HG03565 (cell line): Measurements from ENCODE around the gene PSMD9.
"Not testable (repeated sequence)": the region's sequence is repeated elsewhere in the genome, so short reads cannot be mapped to it uniquely, and the experiment has no call there.

Source experiments
- ATAC-seq: cut with Tn5 transposase; IDR thresholded peaks from one replicate; pipeline ENCODE4 v1.9.1; 2021; ENCODE audit warnings: mild to moderate bottlenecking, moderate library complexity; ENCODE audit not compliant: unreplicated experiment

The PSMD9 gene

DNA sequence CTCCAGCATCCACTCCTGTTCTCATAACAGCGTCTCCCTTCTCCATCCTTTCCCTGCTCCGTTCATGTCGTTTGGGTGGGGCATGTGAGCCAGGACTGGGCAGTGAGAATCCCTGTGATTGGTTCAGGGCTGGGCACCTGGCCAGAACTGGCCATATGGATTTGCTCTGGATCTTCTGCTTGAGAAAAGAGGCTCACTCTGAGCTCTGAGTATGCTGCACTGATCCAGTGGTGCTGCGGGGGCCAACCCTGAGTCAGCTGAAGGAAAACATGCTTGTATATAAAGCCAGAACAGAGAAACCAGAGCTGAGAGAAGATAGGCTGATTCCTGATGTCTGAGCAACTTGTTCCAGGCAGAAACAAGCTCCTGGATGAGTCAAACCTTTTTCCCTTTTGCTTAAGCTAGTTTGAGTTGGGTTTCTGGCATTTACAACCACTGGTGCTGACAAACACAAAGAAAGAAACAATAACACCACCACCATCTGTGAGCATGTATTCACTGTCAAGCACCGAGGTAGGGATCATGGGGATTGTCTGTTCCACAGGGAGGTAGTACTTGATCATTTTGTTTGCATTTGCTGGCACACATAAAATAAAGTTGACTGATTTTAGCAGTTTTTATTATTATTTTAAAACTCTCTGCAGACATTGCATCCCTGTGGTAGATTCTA, 15.9 kb upstream of the PSMD9 start:
- ATAC-seq = no peak

DNA sequence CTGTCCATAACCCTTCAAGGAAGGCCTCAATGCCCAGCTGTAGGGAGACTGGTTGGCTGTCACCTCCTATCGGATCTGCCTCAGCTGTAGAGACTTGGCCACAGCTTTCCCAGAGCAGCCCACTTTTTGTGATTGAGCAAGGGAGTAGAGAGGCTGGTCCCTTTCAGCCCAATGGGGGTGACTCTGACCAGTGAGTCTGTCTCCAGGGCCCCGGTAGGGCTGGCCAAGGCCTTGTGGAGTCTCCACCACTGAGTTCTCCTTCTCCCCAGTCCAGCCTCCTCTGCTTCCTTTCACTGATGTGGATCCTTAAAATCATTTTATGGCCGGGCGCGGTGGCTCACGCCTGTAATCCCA, 15.4 kb upstream of the PSMD9 start:
- ATAC-seq = no peak

DNA sequence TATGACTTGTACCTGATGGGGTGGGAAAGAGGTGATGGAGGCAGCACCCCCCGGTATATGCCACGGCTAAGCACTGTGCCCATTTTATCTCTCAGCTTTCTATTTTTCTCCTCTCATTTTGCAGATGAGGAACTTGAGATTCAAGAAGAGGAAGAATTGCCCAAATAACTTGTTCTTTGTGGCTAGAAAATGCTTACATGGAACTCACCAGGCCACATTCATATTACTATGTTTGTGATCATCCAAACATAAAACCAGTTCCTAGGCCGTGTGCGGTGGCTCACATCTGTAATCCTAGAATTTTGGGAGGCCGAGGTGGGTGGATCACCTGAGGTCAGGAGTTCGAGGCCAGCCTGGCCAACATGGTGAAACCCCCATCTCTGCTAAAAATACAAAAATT, 14.5 kb upstream of the PSMD9 start:
- no peak for ATAC-seq

DNA sequence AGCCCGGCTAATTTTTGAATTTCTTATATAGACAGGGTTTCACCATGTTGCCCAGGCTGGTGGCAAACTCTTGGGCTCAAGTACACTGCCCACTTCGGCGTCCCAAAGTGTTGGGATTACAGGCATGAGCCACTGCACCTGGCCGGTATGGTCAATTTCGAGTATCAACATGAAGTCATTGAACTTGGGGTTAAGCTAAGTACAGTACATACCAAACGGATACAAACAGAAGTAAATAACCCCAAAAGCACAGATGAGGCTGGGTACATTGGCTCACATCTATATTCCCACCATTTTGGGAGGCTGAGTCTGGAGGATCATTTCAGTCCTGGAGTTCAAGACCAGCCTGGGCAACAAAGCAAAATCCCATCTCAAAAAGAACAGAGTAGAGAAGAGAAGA, 13.0 kb upstream of the PSMD9 start:
- ATAC-seq = no peak

DNA sequence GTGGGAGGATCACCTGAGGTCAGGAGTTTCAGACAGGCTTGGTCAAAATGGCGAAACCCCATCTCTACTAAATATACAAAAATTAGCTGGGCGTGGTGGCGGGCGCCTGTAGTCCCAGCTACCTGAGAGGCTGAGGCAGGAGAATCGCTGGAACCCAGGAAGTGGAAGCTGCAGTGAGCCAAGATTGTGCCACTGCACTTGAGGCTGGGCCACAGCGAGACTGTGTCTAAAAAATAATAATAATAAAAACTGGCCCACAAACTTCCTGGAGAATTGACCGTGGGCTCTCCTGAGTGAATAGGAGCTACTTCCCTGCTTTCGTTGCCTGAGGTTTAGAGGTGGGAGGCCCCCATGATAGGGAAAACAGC, 12.5 kb upstream of the PSMD9 start:
- ATAC-seq = not testable (repeated sequence)

DNA sequence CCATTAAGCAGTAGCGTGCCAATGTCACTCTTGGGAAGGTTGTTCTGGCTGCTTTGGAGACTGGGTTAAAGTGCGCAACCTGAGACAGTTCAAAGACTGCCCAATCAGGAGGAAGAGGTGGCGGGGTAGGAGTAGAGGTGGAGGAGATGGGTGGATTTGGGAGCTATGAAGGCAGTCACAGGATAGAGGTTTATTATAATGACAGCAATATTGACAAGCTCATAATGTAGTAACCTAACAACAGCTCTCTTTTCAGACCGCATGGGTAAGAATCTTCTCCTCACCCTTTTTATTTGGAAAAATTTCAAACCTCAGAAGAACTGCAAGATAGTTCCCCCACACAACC, 5.3 kb upstream of the PSMD9 start:
- no peak for ATAC-seq

DNA sequence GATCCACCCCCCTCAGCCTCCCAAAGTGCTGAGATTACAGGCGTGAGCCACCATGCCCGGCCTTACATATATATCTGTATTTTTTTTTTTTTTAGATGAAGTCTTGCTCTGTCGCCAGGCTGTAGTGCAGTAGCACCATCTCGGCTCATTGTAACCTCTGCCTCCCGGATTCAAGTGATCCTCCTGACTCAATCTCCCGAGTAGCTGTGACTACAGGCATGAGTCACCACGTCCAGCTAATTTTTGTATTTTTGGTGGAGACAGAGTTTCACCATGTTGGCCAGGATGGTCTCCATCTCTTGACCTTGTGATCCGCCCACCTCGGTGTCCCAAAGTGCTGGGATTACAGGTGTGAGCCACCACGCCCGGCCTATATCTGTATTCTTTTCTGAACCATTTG, 3.5 kb upstream of the PSMD9 start:
- ATAC-seq = not testable (repeated sequence)

DNA sequence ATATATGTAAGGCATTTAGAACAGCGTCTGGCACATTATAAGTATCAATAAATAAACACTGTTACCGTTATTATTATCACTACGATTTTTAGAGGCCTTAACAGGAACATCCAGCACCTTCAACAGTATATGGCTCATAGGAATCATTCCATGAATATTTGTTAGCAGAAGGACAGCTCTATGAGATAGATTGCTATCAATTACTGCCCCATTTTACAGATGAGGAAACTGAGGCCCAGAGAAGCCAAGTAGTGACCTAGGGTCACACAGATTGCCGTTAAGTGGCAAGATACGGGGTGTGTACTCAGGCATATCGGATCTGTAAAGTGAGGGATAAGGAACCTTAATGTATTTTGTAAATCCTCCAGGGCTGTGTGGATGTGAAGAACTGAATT, 510 bp upstream of the PSMD9 start:
- no peak for ATAC-seq

DNA sequence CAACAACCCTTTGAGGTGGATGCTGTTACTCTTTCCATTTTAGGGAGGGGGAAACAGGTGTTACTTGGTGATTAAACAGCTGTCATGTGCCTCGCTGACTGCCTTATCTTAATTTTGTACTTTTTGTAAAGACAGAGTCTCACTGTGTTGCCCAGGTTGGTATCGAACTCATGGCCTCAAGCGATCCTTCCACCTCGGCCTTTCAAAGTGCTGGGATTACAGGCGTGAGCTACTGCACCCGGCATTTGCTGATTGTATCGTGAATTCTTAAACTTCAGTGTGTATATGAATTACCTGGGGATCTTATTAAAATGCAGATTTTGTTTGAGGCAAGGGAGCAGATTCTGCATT, 659 bp downstream of the PSMD9 start:
- no peak for ATAC-seq

DNA sequence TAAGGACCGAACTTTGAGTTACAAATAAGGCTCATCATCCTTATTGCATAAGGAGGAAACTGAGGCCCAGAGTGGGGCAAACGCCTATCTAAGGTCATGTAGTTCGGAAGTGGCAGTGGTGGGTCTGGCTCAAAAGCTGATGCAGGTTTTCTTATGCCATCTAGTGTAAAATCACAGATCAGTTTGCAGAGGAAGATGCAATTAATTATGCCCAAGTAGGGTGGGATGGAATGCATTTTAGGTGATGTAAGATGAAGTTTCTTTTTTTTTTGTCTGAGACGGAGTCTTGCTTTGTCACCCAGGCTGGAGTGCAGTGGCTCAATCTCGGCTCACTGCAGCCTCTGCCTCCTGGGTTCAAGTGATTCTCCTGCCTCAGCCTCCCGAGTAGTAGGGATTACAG, 1.1 kb downstream of the PSMD9 start:
- not testable (repeated sequence) for ATAC-seq

DNA sequence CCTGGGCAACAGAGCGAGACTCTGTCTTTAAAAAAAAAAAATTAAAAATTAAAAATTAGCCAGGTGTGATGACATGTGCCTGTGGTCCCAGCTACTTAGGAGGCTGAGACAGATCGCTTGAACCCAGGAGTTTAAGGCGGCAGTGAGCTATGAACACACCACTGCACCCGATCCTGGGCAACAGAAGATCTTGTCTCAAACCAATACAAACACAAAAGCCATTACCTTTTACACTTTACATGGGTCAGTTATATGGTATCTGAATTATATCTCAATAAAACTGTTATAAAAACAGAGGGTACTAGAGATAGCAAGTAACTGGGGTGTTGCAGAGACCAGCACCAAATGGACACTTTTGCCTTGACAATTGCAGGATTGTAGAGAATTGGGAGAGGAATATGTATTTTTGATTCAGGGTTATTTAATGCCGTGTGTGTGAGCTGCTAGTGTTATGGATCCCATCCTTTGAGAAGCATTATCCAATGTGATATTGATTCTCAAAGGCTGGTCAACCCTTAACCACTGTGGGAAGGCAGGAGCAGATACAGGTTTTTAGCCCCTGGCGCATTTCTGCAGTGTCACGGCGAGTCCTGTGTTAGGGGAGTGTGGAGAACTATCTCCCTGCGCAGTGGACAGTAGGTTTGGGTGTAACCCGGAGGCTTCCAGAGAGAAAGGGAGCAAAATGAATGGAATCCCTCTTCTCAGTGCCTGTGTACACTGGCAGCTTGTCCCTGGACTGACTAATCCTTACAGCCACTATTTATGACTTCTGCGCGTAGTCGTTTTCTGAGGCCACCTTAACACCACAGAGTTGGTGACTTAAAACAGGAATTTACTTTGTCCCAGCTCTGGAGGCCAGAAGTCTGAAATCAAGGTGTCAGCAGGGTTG, 4.3 kb downstream of the PSMD9 start:
- ATAC-seq = no peak

DNA sequence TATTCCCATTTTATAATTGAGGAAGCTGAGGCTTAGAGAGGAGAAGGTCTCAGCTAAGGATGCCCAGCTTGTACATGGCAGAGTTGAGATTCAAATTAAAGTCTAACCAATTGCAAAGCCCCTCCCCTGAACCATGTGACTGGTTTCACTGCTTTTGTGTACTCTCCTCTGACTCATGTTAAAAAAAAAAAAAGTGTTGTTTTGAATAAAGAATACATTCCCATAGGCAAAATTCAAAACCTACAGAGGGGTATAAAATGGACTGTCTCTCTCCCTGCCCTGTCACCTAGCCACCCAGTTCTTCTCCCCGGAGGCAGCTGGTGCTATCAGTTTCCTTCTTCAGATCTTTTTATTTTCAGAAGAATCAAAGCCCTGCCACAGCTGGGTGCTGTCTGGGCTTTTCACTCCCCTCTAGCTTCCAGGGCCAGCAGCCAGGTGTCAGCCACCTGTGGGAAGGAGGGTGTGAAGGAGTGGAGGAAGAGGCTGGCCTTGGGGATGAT, 5.4 kb downstream of the PSMD9 start:
- no peak for ATAC-seq

DNA sequence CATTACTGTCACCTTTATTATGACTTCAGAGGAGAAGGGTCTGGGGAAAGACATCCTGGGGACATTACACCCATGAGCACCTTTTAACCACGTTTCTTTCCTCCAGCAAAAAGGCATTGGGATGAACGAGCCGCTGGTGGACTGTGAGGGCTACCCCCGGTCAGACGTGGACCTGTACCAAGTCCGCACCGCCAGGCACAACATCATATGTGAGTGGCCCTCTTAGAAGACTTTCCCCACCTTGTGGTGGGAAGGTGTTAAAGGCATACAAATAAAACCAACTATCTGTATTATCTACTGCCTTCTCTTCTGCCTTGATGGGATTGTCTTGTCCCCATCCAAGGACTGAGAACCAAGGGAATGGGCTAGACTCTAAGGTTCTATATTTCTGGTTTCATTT, 6.0 kb downstream of the PSMD9 start:
- ATAC-seq = no peak

DNA sequence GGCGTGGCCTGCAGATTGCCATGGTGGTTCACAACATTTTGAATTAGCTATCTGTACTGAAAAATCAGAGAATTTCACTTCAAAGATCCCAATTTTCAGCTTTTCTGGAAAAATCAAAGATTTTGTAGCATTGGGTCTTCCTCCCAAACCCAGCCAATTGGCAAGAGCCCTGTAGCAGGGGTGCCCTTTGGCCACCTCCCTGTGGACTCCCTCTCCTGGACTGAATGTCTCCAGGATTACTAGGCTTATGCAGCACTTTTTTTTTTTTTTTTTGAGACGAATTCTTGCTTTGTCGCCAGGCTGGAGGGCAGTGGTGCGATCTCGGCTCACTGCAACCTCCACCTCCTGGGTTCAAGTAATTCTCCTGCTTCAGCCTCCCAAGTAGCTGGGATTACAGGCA, 9.7 kb downstream of the PSMD9 start:
- no peak for ATAC-seq

DNA sequence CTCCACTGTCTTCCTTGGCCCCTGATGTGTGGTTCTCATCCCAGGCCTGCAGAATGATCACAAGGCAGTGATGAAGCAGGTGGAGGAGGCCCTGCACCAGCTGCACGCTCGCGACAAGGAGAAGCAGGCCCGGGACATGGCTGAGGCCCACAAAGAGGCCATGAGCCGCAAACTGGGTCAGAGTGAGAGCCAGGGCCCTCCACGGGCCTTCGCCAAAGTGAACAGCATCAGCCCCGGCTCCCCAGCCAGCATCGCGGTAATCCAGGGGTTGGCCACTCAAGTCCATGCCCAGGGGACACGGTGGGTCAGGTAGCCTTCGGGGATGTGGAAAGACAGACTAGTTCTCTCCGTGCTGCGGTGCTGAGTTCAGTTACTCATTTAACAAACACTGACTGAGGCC, 11.0 kb downstream of the PSMD9 start:
- no peak for ATAC-seq

DNA sequence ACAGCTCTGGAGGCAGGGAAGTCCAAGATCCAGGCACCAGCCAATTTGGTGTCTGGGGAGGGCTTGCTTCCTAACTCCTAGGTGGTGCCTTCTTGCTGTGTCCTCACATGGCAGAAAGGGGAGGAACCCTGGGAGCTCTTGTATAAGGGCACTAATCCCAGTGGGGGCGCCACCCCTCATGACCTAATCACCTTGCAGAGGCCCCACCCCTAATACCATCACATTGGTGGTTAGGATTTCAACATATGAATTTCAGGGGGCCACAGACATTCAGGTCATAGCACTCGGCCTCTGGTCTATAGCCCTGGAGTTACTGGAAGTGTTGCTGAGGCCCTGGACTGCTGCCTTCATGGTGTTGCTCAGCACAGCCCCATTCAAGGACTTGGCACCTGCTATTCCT, 14.6 kb downstream of the PSMD9 start:
- ATAC-seq = no peak

DNA sequence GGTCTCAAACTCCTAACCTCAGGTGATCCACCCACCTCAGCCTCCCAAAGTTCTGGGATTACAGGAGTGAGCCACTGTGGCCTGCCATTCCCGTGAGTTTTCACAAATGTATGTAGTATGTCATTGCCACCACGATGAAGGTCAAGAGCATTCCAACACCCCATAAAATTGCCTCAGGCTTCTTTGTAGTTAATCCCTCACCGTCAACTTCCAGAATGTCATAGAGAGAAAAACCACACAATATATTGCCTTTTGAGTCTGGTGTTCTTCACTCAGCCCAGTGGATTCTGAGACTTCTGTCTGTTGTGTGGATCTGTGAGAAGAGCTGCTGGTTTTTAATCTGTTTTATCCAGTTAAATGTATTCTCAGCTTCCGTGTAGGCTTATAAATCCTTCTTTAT, 17.2 kb downstream of the PSMD9 start:
- ATAC-seq = no peak

DNA sequence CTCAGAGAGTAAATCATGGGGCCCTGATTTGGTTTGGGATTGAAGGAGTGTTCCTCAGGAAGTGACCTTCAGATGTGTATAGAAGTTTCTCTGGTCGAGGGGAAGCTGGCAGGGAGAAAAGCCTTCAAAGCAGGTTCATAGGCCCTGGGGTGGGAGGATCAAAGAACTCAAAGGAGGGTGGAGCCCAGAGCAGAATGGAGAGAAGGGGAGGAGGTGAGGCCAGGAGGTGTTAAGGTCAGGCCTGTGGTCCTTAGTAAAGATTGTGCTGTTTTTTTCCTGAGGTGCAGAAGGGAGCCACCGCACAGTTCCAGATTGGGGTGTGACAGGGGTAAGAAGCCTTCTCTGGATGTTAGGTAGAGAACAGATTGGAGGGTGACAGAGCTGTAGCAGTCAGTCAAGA, 20.1 kb downstream of the PSMD9 start:
- ATAC-seq = no peak

DNA sequence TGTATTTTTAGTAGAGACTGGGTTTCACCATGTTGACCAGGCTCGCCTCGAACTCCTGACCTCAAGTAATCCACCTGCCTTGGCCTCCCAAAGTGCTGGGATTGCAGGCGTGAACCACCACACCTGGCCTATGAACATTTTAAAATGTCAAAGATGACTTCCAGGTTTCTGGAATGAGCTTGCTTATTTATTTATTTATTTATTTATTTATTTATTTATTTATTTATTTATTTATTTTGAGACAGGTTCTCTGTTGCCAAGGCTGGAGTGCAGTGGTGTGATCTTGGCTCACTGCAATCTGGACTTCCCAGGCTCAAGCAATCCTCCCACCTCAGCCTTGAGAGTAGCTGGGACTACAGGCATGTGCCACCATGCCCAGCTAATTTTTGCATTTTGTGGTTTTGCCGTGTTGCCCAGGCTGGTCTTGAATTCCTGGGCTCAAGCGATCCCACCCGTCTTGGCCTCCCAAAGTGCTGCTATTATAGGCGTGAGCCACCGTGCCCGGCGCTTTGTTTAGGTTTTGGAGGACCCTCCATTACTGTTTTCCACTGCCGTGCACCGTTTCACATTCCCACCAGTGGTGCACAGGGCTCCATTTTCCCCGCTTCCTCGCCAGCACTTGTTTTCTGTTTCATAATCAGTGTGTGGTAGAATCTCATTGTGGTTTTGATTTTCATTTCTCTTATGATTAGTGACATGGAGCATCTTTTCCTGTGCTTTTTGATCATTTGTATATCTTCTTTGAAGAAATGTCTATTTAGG, 23.4 kb downstream of the PSMD9 start:
- ATAC-seq = no peak

DNA sequence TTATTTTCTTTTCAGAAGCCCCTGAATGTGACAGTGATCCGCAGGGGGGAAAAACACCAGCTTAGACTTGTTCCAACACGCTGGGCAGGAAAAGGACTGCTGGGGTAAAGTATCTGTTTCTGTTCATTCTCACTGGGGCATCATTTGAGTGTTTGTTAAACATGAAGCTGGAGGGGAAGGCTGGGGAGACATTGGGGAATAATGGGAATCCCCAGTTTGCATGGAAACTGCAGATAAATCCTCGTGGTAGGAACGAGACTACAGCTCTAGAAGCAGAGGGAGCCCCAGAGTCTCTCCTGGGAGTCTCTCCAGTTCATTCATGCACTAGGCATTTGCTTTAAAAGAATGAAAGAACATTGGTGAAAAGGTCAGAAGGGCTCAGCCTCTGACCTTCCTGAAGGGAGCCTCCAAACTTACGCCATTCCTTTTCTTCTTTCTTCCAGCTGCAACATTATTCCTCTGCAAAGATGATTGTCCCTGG, 27.3 kb downstream of the PSMD9 start:
- ATAC-seq = no peak

DNA sequence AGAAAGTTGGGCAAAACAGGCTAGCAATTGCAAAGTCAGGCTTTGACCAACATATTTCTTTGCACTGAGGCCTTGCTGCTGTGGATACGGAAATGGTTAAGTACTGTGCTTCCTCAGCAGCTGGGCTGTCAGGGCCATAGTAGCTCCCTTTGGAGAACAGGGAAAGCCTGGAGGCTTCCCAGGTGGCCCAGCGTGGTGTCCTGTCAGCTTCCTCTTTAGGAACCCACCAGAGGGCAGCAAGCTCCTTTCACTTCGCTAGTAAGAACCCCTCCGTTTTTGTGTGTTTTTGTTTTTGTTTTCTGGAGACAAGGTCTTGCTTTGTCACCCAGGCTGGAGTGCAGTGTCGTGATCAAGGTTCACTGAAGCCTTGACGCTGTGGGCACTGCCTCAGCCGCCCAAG, 28.1 kb downstream of the PSMD9 start:
- no peak for ATAC-seq
